ENCODE results near the gene CAB39.
"Not testable (repeated sequence)": the region's sequence is repeated elsewhere in the genome, so short reads cannot be mapped to it uniquely, and the experiment has no call there.

CAB39 gene

DNA sequence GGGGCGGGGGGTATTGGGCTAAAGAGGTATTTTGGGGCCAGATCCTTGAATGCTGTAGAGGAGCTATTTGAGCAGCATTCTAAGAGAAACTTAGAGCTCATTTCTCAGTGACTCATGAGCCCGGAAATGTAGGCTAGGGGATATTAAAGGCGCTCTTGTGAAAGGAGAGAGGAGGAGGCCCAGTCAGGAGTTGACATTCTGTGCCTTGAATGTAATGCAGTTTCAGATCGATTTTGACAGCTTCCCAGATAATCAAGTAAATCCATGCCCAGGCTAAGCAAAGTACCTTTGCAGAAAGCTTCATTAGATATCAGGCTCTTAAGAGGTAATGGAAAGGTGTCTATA is 1.5 kb downstream of the CAB39 start:
- peak; percentile 34 to 42 for DNase-seq (ENCODE audit: low read depth in 2 of 2)

- DNase-seq (ENCODE audit: low read depth in 2 of 2) = no peak
Observed at GRCh38 chr2:230715201-230715600, 2.6 kb downstream of the CAB39 start.

- DNase-seq (ENCODE audit: low read depth in 2 of 2) = no peak
Observed at GRCh38 chr2:230716588-230716987, 3.9 kb downstream of the CAB39 start.

DNA sequence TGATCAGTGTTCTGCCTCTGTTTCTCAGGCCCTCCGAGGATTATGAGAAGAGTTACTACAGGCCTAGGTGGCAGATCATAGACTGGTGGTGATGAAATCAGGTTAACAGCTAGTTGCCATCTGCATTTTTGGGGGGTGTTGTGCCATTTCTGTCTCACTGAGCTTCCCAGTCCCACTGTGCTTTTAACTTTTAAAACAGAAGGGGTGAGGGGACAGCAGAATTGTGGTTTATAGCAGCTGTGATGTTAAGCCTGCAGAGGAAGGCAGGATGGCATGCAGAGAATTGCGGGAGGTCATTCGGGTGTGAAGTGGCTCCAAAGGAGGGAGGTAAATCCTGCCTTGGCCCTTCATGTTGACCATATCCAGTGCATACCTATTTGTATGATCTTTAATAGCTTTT is 5.0 kb downstream of the CAB39 start:
- DNase-seq (ENCODE audit: low read depth in 2 of 2) = no peak

GRCh38 chr2:230719340-230719739 is 6.7 kb downstream of the CAB39 start:
- DNase-seq (ENCODE audit: low read depth in 2 of 2) = no peak

GRCh38 chr2:230721712-230722111 is 9.1 kb downstream of the CAB39 start:
- DNase-seq (ENCODE audit: low read depth in 2 of 2) = peak in 1 of 2 experiments; percentile 18

DNA sequence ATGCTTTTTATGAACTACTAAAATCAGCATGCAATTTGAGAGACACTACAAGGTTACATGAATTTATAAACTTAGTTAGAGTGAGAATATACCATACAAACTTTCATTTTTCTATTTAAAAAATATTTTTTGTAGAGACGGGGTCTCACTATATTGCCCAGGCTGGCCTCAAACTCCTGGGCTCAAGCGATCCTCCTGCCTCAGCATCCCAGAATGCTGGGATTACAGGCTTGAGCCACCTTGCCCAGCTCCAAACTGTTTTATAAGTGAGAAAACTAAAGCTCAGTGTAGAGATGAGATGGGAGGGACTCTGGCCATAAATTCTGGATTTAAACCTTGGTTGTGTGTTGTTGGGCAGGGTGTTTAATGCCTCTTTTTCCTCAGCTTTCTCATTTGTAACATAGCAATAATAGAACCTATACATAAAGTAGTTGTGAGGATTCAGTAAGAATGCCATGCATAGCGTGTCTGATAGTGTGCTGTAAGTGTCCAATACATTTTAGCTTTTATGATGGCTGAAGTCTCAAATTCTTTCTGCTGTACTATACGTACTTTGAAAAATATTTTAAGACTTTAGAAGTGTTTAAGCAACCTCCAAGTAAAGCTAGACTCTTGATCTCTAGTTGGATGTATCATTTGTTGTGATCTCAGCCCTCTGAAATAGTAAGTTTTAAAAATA is 9.7 kb downstream of the CAB39 start:
- no peak for DNase-seq (ENCODE audit: low read depth in 2 of 2)

DNA sequence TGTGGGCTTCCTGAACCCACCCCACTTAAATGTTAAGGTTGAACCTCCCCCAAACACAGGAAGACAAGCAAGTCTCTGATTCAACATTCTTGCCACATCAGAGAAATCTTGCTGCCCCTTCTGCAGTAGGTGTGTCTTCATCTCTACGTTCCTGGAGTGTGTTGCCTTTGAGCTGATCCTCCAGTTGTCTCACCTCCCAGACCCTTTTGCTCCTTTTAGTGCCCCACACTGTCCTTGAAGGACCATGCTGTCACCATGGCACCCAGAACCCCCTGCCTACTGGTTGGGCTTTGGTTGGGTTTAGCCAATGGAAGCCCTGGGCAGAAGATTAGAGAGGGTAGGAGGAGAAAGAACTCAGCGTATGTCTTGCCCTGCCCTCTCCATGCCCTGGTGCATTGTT is 10.7 kb downstream of the CAB39 start:
- no peak for DNase-seq (ENCODE audit: low read depth in 2 of 2)

- not testable (repeated sequence) for DNase-seq (ENCODE audit: low read depth in 2 of 2)
Observed at GRCh38 chr2:230724957-230725356, 12.3 kb downstream of the CAB39 start.

GRCh38 chr2:230731512-230731911 is 18.9 kb downstream of the CAB39 start:
- no peak for DNase-seq (ENCODE audit: low read depth in 2 of 2)

DNA sequence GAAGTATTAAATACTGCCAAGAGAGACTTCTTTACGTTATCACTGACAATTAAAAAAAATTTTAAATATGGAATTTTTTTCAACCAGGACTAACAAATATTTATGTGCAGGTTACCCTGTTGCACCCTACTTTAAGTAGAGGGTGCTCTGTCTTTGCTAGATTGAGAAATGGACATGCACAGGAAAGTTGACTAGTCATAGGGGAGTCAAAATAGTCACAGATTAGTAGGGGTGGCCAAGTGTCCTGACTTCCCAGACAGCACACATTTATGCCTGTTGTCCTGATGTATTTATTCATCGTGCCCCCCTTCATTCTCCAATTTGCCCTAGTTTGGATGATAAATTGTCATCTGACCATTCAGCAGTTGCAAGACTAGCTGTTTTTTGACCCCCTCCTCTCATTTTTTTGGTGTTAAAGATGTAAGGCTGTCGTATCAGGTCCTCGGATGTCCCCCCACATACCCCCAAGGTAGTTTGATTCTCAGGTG is 20.3 kb downstream of the CAB39 start:
- no peak for DNase-seq (ENCODE audit: low read depth in 2 of 2)

DNA sequence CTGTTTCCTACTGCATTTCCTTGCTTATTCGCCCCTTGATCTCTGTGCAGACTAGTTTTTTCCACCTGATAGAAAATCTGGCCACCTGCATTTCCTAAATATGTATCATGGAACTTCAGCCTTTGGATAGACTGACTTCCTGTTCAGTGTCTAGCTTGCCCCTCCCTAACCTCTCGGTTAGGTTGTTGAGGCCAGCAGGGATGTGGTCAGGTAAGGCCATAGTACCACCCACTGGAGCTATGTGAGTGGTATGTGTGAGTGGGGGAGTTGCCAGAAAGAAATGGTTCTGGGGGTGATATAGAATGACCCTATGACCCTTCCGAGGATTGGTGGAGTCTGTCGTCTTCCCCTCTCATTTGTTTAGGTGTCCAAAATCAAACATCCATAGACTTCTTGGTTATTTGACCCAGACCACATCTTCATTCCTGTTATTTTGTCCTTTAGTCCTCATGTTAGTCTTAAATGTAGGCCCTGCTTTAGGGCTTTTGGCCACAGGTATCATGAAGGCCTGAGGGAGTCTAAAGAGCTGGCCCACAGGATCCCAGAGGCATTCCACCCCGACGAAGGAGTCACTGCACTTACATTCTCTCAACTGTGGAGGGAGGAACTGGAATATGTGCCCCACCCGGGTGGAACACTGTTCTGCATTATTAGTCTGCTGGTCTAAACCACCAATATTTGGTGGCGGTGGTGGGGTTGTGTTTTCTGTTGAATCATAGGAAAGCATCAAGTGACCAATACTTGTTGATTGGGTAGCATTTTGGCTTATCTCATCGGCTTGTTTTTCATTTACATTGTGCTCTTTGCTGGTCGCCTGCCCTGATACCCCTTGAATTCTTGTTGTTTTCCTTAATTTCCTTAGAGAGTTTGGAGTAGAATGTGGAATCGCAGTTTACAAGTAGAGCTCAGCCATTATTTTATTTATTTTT is 21.9 kb downstream of the CAB39 start:
- DNase-seq (ENCODE audit: low read depth in 2 of 2) = no peak

- DNase-seq (ENCODE audit: low read depth in 2 of 2) = no peak
Observed at GRCh38 chr2:230735884-230736283, 23.2 kb downstream of the CAB39 start.

DNA sequence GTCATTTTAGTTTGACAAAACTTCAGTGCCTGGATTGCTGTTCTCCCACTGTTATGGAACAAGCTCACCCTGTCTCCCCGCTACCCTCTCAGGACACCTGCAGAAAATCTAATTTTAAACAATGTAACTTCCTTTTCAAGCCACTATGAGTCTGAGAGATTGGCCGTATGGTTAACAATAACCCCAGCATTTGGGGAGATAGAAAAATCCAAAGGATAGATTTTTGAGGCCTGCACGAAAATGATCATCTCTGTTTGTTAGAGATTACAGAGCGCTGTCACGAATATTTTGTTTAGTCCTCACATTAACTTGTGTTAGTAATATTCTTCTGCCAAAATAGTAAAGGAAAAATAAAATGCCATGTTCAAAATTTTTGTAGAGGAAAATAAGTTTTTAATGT is 24.7 kb downstream of the CAB39 start:
- no peak for DNase-seq (ENCODE audit: low read depth in 2 of 2)

DNA sequence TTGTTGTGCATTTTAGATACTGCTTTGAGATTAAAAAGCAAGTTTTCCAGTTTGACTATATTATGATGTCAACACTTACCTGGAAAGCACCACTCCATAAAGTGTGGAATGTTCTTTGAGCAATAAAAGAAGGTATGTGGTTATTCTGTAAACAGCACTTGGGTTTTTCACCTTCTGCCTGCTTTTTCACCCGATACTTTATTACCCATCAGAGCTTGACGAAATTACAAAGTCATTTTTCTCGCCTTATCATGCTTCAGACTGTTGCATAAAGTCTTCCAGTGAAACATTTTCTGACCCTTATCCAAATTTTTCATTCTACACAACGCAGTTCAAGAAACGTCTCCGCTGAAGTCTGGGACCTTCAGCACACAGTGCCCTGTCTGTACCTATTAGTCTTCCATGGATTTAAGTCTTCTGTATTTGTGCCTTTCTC is 25.2 kb downstream of the CAB39 start:
- no peak for DNase-seq (ENCODE audit: low read depth in 2 of 2)

- DNase-seq (ENCODE audit: low read depth in 2 of 2) = no peak
Observed at GRCh38 chr2:230738391-230738811, 25.8 kb downstream of the CAB39 start.

GRCh38 chr2:230738924-230739323 is 26.3 kb downstream of the CAB39 start:
- no peak for DNase-seq (ENCODE audit: low read depth in 2 of 2)

- no peak for DNase-seq (ENCODE audit: low read depth in 2 of 2)
Observed at GRCh38 chr2:230739961-230740360, 27.3 kb downstream of the CAB39 start.

DNA sequence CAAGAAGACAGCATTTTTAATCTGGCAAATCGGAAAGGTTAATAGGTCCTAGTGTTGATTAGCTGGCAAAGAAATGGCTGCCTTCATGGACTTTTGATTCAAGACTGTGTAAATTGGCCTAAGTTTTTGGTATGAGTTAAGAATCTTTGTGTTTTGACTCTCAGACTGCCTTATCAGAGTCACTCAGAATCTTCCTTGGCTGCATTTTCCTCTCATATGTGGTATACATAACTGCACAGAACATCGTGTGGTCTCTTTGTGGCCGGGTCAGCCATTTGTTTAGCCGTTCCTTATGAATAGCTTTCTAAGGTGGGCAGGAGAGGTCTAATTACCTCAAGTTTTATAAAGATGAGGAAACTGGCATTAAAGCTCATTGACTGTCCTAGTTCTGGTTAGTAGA is 30.1 kb downstream of the CAB39 start:
- DNase-seq (ENCODE audit: low read depth in 2 of 2) = no peak

DNA sequence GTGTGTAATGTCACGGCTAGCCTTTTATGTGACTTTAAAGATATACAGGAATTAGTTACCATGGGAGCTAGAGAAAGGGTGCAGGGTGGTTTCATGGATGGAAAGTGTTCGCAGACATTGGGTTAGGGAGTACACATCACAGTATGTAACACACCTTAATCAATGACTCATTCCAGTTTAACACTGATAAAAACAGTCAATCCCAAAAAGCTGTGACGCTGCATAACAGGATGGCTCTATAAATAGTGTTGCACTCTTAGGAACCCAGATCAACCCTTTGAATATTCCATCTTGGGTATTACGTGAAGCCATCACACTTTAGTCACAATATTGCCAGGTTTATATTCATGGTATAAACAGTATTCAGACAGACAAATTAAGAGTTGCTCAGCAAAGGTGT is 33.6 kb downstream of the CAB39 start:
- DNase-seq (ENCODE audit: low read depth in 2 of 2) = no peak

- DNase-seq (ENCODE audit: low read depth in 2 of 2) = no peak
Observed at GRCh38 chr2:230748087-230748486, 35.4 kb downstream of the CAB39 start.

GRCh38 chr2:230749111-230749510 is 36.5 kb downstream of the CAB39 start:
- DNase-seq (ENCODE audit: low read depth in 2 of 2) = no peak

DNA sequence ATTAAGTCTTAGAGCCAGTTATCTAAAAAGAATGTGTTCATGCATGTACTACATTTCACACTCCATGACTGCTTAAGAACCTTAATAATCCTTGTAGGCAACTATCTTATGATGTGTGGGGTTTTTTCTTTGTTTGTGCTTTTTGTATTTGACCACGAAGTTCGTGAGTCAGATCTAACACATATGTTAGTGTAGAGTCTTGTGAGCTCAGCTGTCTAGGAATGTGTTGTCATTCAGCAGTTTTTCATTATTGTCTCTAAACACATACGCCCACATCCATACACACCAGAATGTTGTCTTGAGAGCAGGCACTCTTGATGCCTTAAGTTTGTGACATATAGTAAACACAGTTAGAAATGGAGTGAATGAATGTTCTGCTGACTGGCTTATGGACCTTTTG is 38.4 kb downstream of the CAB39 start:
- DNase-seq (ENCODE audit: low read depth in 2 of 2) = peak; percentile 66 to 67
